Upper lobe of left lung (tissue), 4 donors: ENCODE data around the gene RAB33B.

Experiments
- EP300 ChIP-seq, 4 donors: sonication (generic); formaldehyde crosslinking; IDR thresholded peaks; one replicate each; pipeline ENCODE4 v1.5.1; 2017; ENCODE audit warnings: antibody characterized with exemption in 4 of 4, control low read depth in 2 of 4
- POLR2AphosphoS5 ChIP-seq, 2 donors: sonication (generic); formaldehyde crosslinking; IDR thresholded peaks; one replicate each; pipeline ENCODE4 v1.5.1; 2017; ENCODE audit warnings: antibody characterized with exemption in 2 of 2
- TF ChIP-seq, protein P1 (sequence below), 6 experiments: fragments of 450-650 bp in 4 of 6; fragments of 200-600 bp in 2 of 6; sonication (generic) in 2 of 6; IDR thresholded peaks; one replicate each; pipeline ENCODE4 v1.5.1; 2016 to 2019; ENCODE audit warnings: antibody characterized with exemption in 6 of 6

DNA sequence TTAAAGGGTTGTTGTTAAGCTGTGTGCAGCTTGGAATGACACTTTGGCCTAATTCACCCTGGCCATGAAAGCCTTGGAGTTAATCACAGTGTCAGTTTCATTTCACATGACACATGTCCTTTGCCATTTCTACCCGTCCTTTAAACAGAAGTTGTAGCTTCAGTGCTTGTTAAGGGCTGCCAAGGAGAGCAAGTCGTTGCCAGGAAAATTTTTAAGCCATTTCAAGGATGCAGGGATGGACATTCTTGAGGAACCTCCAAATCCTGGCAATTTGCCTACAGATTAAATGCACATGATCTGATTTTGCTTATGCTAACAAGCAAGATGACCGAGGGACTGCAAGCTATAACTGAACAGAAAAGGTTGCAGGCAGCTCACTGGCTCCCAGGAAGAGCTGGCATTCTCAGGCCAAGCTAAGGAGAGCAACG is 61.6 kb downstream of the RAB33B start:
- TF ChIP-seq, protein P1, sequence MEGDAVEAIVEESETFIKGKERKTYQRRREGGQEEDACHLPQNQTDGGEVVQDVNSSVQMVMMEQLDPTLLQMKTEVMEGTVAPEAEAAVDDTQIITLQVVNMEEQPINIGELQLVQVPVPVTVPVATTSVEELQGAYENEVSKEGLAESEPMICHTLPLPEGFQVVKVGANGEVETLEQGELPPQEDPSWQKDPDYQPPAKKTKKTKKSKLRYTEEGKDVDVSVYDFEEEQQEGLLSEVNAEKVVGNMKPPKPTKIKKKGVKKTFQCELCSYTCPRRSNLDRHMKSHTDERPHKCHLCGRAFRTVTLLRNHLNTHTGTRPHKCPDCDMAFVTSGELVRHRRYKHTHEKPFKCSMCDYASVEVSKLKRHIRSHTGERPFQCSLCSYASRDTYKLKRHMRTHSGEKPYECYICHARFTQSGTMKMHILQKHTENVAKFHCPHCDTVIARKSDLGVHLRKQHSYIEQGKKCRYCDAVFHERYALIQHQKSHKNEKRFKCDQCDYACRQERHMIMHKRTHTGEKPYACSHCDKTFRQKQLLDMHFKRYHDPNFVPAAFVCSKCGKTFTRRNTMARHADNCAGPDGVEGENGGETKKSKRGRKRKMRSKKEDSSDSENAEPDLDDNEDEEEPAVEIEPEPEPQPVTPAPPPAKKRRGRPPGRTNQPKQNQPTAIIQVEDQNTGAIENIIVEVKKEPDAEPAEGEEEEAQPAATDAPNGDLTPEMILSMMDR (IDR thresholded peaks at IDR 0.05), result no peak
- TF ChIP-seq POLR2AphosphoS5 (IDR thresholded peaks at IDR 0.05) (no peak), EP300 (IDR thresholded peaks at IDR 0.05) (no peak)
